HepG2 (cell line): ENCODE results near the gene KSR1. TPM values are rescaled to one million over a fixed set of nuclear protein-coding genes. Genes with fewer than 3 reads are reported as not detected.

Experiments used
- ATAC-seq: fragments of 200-7000 bp; cut with Tn5 transposase; 3 replicates; pipeline ENCODE4 v1.9.1; 2020; ENCODE audit warnings: mild to moderate bottlenecking, moderate library complexity
- BruUV-seq: library from RNA; stranded (reverse); fragments of 400-500 nt; replicated peaks from 2 replicates; lab custom pipeline; 2021; lab: Mats Ljungman, UMichigan
- CTCF ChIA-PET: fragments of 300-600 bp; formaldehyde crosslinking; extraction: SDS; loops from one replicate; lab custom pipeline; 2021; ENCODE audit warnings: low total read pairs, inconsistent platforms, low intra/inter-chr PET ratio; lab: Yijun Ruan, JAX
- POLR2A ChIA-PET: fragments of 350-600 bp; sonication (Branson Sonifier 250); formaldehyde crosslinking; loops from one replicate; lab custom pipeline; 2020; ENCODE audit warnings: antibody characterized with exemption, inconsistent platforms; lab: Yijun Ruan, JAX
- DNase-seq: peaks from one replicate; pipeline ENCODE4 v3.0.0-alpha.2; 2015; ENCODE audit warnings: low spot score
- FAIRE-seq: peaks from 3 replicates; lab custom pipeline; 2011; peaks lifted over from hg19 to GRCh38; lab: Jason Lieb, UNC
- H2AFZ ChIP-seq: one replicate; pipeline ENCODE4 v1.6.1; 2011; ENCODE audit warnings: low read length, inconsistent platforms
- H3K27ac ChIP-seq: fragments of 300-600 bp; 3 replicates; pipeline ENCODE4 v1.8.0; 2011; ENCODE audit warnings: mixed run types, mild to moderate bottlenecking, mixed read lengths, low read length, inconsistent platforms; ENCODE audit not compliant: insufficient read depth; ENCODE audit errors: extremely low read length
- H3K27me3 ChIP-seq, 2 experiments: fragments of 200-600 bp in 1 of 2; 2 replicates in 1 of 2; 3 replicates in 1 of 2; pipeline versions ENCODE4 v1.6.0 to v1.8.0; 2011; ENCODE audit warnings: low read length in 2 of 2, mild to moderate bottlenecking in 2 of 2, moderate library complexity in 2 of 2, inconsistent platforms in 1 of 2; ENCODE audit not compliant: insufficient read depth in 2 of 2, control insufficient read depth in 1 of 2
- H3K36me3 ChIP-seq, 2 experiments: fragments of 200-600 bp in 1 of 2; replicated peaks in 1 of 2; 2 replicates in 1 of 2; 3 replicates in 1 of 2; pipeline versions ENCODE4 v1.5.1 to v1.8.0; 2011; ENCODE audit warnings: low read length in 2 of 2, inconsistent platforms in 1 of 2; ENCODE audit not compliant: insufficient read depth in 2 of 2, control insufficient read depth in 1 of 2
- H3K4me1 ChIP-seq: 2 replicates; pipeline ENCODE4 v1.5.1; 2012; ENCODE audit warnings: low read length, inconsistent platforms; ENCODE audit not compliant: insufficient read depth
- H3K4me2 ChIP-seq: 2 replicates; pipeline ENCODE4 v1.6.0; 2011; ENCODE audit warnings: low read depth, low read length, inconsistent platforms
- H3K4me3 ChIP-seq, 3 experiments: fragments of 200-600 bp in 1 of 3; sonication (generic), shearing (Covaris generic) in 1 of 3; replicated peaks in 1 of 3; 2 replicates each; pipeline ENCODE4 v1.5.1; 2011 to 2016; ENCODE audit warnings: low read length in 3 of 3, inconsistent platforms in 2 of 3, low read depth in 2 of 3, mild to moderate bottlenecking in 2 of 3, control low read depth in 1 of 3, mixed read lengths in 1 of 3; ENCODE audit not compliant: insufficient read depth in 1 of 3
- H3K79me2 ChIP-seq: one replicate; pipeline ENCODE4 v1.6.1; 2011; ENCODE audit warnings: low read length, inconsistent platforms; ENCODE audit not compliant: insufficient read depth
- H3K9ac ChIP-seq: 2 replicates; pipeline ENCODE4 v1.6.0; 2011; ENCODE audit warnings: mild to moderate bottlenecking, low read depth, low read length, inconsistent platforms; ENCODE audit not compliant: insufficient read depth
- H3K9me3 ChIP-seq: 2 replicates; pipeline ENCODE4 v1.5.1; 2012; ENCODE audit warnings: mild to moderate bottlenecking, low read length
- H4K20me1 ChIP-seq: 2 replicates; pipeline ENCODE4 v1.6.0; 2011; ENCODE audit warnings: inconsistent platforms, mild to moderate bottlenecking, low read length, moderate library complexity; ENCODE audit not compliant: insufficient read depth
- CBX2 ChIP-seq, 2 experiments: fragments of 200-600 bp in 1 of 2; sonication (generic); formaldehyde crosslinking in 1 of 2; IDR thresholded peaks; 2 replicates each; pipeline versions ENCODE4 v1.7.0 to v1.8.1; 2018 to 2022; ENCODE audit warnings: low read depth in 2 of 2, low read length in 1 of 2, mild to moderate bottlenecking in 1 of 2, missing genetic modification reagents in 1 of 2
- GLI4 ChIP-seq: sonication (generic); formaldehyde crosslinking; IDR thresholded peaks from 2 replicates; pipeline ENCODE4 v1.5.1; 2020; ENCODE audit warnings: missing genetic modification reagents, mild to moderate bottlenecking, moderate library complexity, borderline replicate concordance
- HNRNPH1 ChIP-seq: fragments of 200-400 bp; formaldehyde crosslinking; optimal IDR thresholded peaks from 2 replicates; pipeline ENCODE3; 2017; ENCODE audit warnings: mild to moderate bottlenecking, low read depth, low read length
- RARA ChIP-seq: IDR thresholded peaks from 2 replicates; pipeline ENCODE4 v1.6.1; 2016; ENCODE audit warnings: missing genetic modification reagents, missing compliant biosample characterization
- SETDB1 ChIP-seq: sonication (generic); formaldehyde crosslinking; IDR thresholded peaks from 2 replicates; pipeline ENCODE4 v1.5.1; 2020; ENCODE audit warnings: missing genetic modification reagents, mild to moderate bottlenecking, borderline replicate concordance
- ZNF274 ChIP-seq: sonication (generic); formaldehyde crosslinking; IDR thresholded peaks from 2 replicates; pipeline ENCODE4 v1.5.1; 2020; ENCODE audit warnings: mild to moderate bottlenecking, missing genetic modification reagents
- ZNF329 ChIP-seq: sonication (generic); formaldehyde crosslinking; IDR thresholded peaks from 2 replicates; pipeline ENCODE4 v1.9.0; 2021; ENCODE audit warnings: low read depth, mild to moderate bottlenecking, missing genetic modification reagents
- ZNF549 ChIP-seq: sonication (generic); formaldehyde crosslinking; IDR thresholded peaks from 2 replicates; pipeline ENCODE4 v1.5.0; 2020; ENCODE audit warnings: missing genetic modification reagents
- ZNF572 ChIP-seq: sonication (generic); formaldehyde crosslinking; IDR thresholded peaks from 2 replicates; pipeline ENCODE4 v1.5.1; 2020; ENCODE audit warnings: mild to moderate bottlenecking, missing genetic modification reagents
- WGBS: methylation state at CpG from one replicate; pipeline ENCODE4 v1.1.6; 2017; ENCODE audit warnings: low lambda C conversion rate; 5-methylcytosine and 5-hydroxymethylcytosine counted together
- in situ Hi-C: cut with HindIII; loops from 2 replicates; pipeline ENCODE4 v1.10.0; 2017; ENCODE audit warnings: low pct_unique_long_range_greater_than_20kb; ENCODE audit not compliant: extremely low pct_ligation_motif_present
- intact Hi-C: fragments of 100-400 bp; cut with micrococcal nuclease; formaldehyde crosslinking; loops from one replicate; pipeline ENCODE4 v1.10.0; 2022; ENCODE audit not compliant: unreplicated experiment
- polyA plus RNA-seq, 8 experiments: library from polyadenylated mRNA; depleted of rRNA in 3 of 8; stranded (reverse) in 7 of 8; unstranded in 1 of 8; fragments of >200 nt; fragmentation: Illumina TruSeq in 4 of 8; extraction: Trizol in 4 of 8; gene quantifications; 2 replicates each; pipeline versions ENCODE4 v1.2.1 to v1.2.3, GENCODE V29; 2011 to 2016; ENCODE audit warnings: low read depth in 4 of 8, missing spikeins in 1 of 8, mixed read lengths in 1 of 8; ENCODE audit not compliant: insufficient read depth in 1 of 8
- total RNA-seq, 5 experiments: library from RNA; depleted of rRNA; stranded (reverse); fragments of >200 nt; fragmentation: Illumina TruSeq; extraction: Trizol; gene quantifications; 2 replicates each; pipeline ENCODE4 v1.2.3, GENCODE V29; 2016; ENCODE audit warnings: low read depth in 1 of 5
- TF ChIP-seq, protein P1 (sequence below): sonication (generic); formaldehyde crosslinking; IDR thresholded peaks from 2 replicates; pipeline ENCODE4 v1.5.0; 2020; ENCODE audit warnings: mild to moderate bottlenecking, low read depth, missing genetic modification reagents, borderline replicate concordance
- TF ChIP-seq, protein P2 (sequence below): fragments of 450-650 bp; IDR thresholded peaks from 2 replicates; pipeline ENCODE4 v1.6.1; 2017
- TF ChIP-seq, protein P3 (sequence below): sonication (generic); formaldehyde crosslinking; IDR thresholded peaks from 2 replicates; pipeline ENCODE4 v1.4.0; 2020; ENCODE audit warnings: mild to moderate bottlenecking, low read depth, missing genetic modification reagents
- TF ChIP-seq, protein P4 (sequence below): sonication (generic); formaldehyde crosslinking; IDR thresholded peaks from 2 replicates; pipeline ENCODE4 v1.4.0; 2020; ENCODE audit warnings: missing genetic modification reagents

The KSR1 gene
- total and polyA plus RNA-seq, 2 of the 13 experiments (the other 11 are each of a cell fraction or from before 2014, with no cell fraction given): 10.1 to 16.6 TPM

DNA sequence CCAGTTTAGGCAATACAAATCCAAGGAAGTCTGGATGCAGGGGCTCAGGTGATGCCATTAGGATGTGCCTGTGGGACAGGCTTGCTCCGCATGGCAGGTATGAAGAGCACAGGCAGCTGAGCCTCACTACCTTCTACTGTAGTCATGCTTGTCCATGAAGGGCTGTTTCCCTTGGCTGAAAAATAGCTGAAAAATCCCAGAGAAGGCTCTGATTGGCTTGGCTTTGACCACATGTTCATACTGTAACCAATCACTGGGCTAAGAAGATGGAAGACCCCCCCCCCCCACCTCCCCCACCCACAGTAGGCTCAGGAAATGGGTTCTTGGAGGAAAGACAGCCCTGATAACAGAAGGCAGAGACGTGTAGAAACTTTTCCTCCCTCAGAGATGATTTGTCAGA is 108.2 kb downstream of the KSR1 start:
- intact Hi-C loops (no loop called here), in situ Hi-C loops (no loop called here)
- H4K20me1 ChIP-seq: peaks cover 5% of the 10 kb centered on the region; the same call in 1 of the 2 replicates
- no peak overlapping the region for H3K4me3 ChIP-seq
- no peak for TF ChIP-seq GLI4 (CRISPR knock-in tag)
- TF ChIP-seq RARA (CRISPR knock-in tag): no peak
- TF ChIP-seq, protein P1, sequence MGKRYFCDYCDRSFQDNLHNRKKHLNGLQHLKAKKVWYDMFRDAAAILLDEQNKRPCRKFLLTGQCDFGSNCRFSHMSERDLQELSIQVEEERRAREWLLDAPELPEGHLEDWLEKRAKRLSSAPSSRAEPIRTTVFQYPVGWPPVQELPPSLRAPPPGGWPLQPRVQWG (CRISPR knock-in tag): no peak
- TF ChIP-seq SETDB1 (CRISPR knock-in tag): no peak
- no peak for TF ChIP-seq HNRNPH1
- TF ChIP-seq ZNF572 (CRISPR knock-in tag): no peak
- TF ChIP-seq ZNF329 (CRISPR knock-in tag): no peak
- no peak for TF ChIP-seq ZNF549
- TF ChIP-seq, protein P2, sequence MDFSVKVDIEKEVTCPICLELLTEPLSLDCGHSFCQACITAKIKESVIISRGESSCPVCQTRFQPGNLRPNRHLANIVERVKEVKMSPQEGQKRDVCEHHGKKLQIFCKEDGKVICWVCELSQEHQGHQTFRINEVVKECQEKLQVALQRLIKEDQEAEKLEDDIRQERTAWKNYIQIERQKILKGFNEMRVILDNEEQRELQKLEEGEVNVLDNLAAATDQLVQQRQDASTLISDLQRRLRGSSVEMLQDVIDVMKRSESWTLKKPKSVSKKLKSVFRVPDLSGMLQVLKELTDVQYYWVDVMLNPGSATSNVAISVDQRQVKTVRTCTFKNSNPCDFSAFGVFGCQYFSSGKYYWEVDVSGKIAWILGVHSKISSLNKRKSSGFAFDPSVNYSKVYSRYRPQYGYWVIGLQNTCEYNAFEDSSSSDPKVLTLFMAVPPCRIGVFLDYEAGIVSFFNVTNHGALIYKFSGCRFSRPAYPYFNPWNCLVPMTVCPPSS: no peak
- no peak for TF ChIP-seq CBX2 (IDR thresholded peaks at IDR 0.05; ENCODE audit: low read depth, low read length)
- no peak for TF ChIP-seq CBX2 (CRISPR knock-in tag; IDR thresholded peaks at IDR 0.05; ENCODE audit: low read depth)
- TF ChIP-seq, protein P3, sequence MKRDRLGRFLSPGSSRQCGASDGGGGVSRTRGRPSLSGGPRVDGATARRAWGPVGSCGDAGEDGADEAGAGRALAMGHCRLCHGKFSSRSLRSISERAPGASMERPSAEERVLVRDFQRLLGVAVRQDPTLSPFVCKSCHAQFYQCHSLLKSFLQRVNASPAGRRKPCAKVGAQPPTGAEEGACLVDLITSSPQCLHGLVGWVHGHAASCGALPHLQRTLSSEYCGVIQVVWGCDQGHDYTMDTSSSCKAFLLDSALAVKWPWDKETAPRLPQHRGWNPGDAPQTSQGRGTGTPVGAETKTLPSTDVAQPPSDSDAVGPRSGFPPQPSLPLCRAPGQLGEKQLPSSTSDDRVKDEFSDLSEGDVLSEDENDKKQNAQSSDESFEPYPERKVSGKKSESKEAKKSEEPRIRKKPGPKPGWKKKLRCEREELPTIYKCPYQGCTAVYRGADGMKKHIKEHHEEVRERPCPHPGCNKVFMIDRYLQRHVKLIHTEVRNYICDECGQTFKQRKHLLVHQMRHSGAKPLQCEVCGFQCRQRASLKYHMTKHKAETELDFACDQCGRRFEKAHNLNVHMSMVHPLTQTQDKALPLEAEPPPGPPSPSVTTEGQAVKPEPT: no peak
- no peak for TF ChIP-seq ZNF274
- TF ChIP-seq, protein P4, sequence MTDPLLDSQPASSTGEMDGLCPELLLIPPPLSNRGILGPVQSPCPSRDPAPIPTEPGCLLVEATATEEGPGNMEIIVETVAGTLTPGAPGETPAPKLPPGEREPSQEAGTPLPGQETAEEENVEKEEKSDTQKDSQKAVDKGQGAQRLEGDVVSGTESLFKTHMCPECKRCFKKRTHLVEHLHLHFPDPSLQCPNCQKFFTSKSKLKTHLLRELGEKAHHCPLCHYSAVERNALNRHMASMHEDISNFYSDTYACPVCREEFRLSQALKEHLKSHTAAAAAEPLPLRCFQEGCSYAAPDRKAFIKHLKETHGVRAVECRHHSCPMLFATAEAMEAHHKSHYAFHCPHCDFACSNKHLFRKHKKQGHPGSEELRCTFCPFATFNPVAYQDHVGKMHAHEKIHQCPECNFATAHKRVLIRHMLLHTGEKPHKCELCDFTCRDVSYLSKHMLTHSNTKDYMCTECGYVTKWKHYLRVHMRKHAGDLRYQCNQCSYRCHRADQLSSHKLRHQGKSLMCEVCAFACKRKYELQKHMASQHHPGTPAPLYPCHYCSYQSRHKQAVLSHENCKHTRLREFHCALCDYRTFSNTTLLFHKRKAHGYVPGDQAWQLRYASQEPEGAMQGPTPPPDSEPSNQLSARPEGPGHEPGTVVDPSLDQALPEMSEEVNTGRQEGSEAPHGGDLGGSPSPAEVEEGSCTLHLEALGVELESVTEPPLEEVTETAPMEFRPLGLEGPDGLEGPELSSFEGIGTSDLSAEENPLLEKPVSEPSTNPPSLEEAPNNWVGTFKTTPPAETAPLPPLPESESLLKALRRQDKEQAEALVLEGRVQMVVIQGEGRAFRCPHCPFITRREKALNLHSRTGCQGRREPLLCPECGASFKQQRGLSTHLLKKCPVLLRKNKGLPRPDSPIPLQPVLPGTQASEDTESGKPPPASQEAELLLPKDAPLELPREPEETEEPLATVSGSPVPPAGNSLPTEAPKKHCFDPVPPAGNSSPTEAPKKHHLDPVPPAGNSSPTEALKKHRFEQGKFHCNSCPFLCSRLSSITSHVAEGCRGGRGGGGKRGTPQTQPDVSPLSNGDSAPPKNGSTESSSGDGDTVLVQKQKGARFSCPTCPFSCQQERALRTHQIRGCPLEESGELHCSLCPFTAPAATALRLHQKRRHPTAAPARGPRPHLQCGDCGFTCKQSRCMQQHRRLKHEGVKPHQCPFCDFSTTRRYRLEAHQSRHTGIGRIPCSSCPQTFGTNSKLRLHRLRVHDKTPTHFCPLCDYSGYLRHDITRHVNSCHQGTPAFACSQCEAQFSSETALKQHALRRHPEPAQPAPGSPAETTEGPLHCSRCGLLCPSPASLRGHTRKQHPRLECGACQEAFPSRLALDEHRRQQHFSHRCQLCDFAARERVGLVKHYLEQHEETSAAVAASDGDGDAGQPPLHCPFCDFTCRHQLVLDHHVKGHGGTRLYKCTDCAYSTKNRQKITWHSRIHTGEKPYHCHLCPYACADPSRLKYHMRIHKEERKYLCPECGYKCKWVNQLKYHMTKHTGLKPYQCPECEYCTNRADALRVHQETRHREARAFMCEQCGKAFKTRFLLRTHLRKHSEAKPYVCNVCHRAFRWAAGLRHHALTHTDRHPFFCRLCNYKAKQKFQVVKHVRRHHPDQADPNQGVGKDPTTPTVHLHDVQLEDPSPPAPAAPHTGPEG (CRISPR knock-in tag): no peak
- ATAC-seq: no peak
- BruUV-seq: no TSS peak
- 95% methylated on average over 2 of the region's 2 CpGs for WGBS
- H2AFZ ChIP-seq: no peak overlapping the region
- H3K4me2 ChIP-seq: no peak overlapping the region
- DNase-seq: no peak
- H3K79me2 ChIP-seq: no peaks in the 10 kb centered on the region
- POLR2A ChIA-PET: interaction anchor here (0.8 kb wide), 1 partner anchor 70 kb away, joined by 3 read pairs; no protein-coding TSS in a partner anchor
- peaks cover 1 to 8% of the 10 kb centered on the region in 2 experiments; a peak in 3 of 5 replicates for H3K36me3 ChIP-seq
- H3K9me3 ChIP-seq: no peaks in the 10 kb centered on the region
- no peaks in the 10 kb centered on the region for H3K27me3 ChIP-seq
- FAIRE-seq: no peak
- no peak overlapping the region for H3K9ac ChIP-seq
- H3K4me1 ChIP-seq: peaks cover 30% of the 10 kb centered on the region
- H3K27ac ChIP-seq: no peak overlapping the region
- CTCF ChIA-PET: no interaction called here
